Uterus (tissue), 4 donors: Measurements from ENCODE around the gene DHPS. TPM values are rescaled to one million over a fixed set of nuclear protein-coding genes. Genes with fewer than 3 reads are reported as not detected.
"Not testable (repeated sequence)": the region's sequence is repeated elsewhere in the genome, so short reads cannot be mapped to it uniquely, and the experiment has no call there.

Experiments
- DNase-seq, 2 donors: peaks; one replicate each; pipeline ENCODE4 v3.0.0-alpha.2; 2019 to 2020
- H3K27ac ChIP-seq, 2 donors: fragments of 200-600 bp; sonication (generic); 1 replicate in 1 of 2; 2 replicates in 1 of 2; pipeline ENCODE4 v1.5.1; 2016 to 2018
- H3K27me3 ChIP-seq, 2 donors: fragments of 200-600 bp; sonication (generic); one replicate each; pipeline ENCODE4 v1.5.1; 2018 to 2019; ENCODE audit warnings: control low read depth in 1 of 2
- H3K36me3 ChIP-seq, 2 donors: fragments of 200-600 bp; sonication (generic); one replicate each; pipeline ENCODE4 v1.5.1; 2019; ENCODE audit warnings: control low read depth in 1 of 2
- H3K4me1 ChIP-seq, 2 donors: fragments of 200-600 bp; sonication (generic); one replicate each; pipeline ENCODE4 v1.5.1; 2018 to 2019; ENCODE audit warnings: control low read depth in 1 of 2
- H3K4me3 ChIP-seq, 2 donors: fragments of 200-600 bp; sonication (generic); 1 replicate in 1 of 2; 2 replicates in 1 of 2; pipeline ENCODE4 v1.5.1; 2018 to 2019; ENCODE audit warnings: mild to moderate bottlenecking in 1 of 2
- H3K9me3 ChIP-seq, 2 donors: fragments of 200-600 bp; sonication (generic); one replicate each; pipeline ENCODE4 v1.5.1; 2019; ENCODE audit warnings: control low read depth in 1 of 2
- CTCF ChIP-seq, 4 experiments: fragments of 200-600 bp in 2 of 4; fragments of 450-650 bp in 2 of 4; sonication (generic) in 2 of 4; IDR thresholded peaks; one replicate each; pipeline ENCODE4 v1.5.1; 2016 to 2019; ENCODE audit warnings: antibody characterized with exemption in 4 of 4, mild to moderate bottlenecking in 2 of 4, moderate library complexity in 1 of 4
- POLR2A ChIP-seq, 2 donors: fragments of 450-650 bp; IDR thresholded peaks; one replicate each; pipeline ENCODE4 v1.6.1; 2016; ENCODE audit warnings: antibody characterized with exemption in 2 of 2, mild to moderate bottlenecking in 1 of 2, moderate library complexity in 1 of 2
- intact Hi-C: fragments of 100-400 bp; cut with DNase I; formaldehyde crosslinking; loops from one replicate; pipeline ENCODE4 v1.15.1; 2023; ENCODE audit warnings: low total_unique reads
- total RNA-seq, 4 donors: library from RNA; depleted of rRNA in 3 of 4; stranded (reverse); fragments of >200 nt in 3 of 4; gene quantifications; one replicate each; pipeline versions ENCODE4 v1.1.0 to v1.2.4, GENCODE V29; 2014 to 2023
- donor health status: DM: yes; HTN: yes; CAD: no.

DHPS gene
- total RNA-seq, 4 donors from 2014 or later: 70.9 to 125 (median 97.1) TPM

- H3K36me3 ChIP-seq: no peaks in the 10 kb centered on the region
- intact Hi-C loops: no loop called here
- H3K27ac ChIP-seq: no peak overlapping the region
- DNase-seq: no peak
- TF ChIP-seq CTCF (IDR thresholded peaks at IDR 0.05): no peak
- no peak for TF ChIP-seq POLR2A (IDR thresholded peaks at IDR 0.05)
- no peak overlapping the region for H3K4me3 ChIP-seq
- H3K9me3 ChIP-seq: no peaks in the 10 kb centered on the region
- no peaks in the 10 kb centered on the region for H3K27me3 ChIP-seq
- H3K4me1 ChIP-seq: no peaks in the 10 kb centered on the region
Observed at GRCh38 chr19:12680034-12680433, 1.6 kb downstream of the DHPS start.

DNA sequence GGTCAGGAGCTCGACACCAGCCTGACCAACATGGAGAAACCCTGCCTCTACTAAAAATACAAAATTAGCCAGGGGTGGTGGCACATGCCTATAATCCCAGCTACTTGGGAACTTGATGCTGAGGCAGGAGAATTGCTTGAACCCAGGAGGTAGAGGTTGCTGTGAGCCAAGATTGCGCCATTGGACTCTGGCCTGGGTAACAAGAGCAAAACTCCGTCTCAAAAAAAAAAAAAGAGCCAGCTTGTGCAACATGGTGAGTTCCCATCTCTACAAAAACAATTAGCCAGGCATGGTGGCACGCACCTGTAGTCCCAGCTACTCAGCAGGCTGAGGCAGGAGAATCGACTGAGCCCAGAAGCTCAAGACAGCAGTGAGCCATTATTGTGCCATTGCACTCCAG is 3.6 kb downstream of the DHPS start:
- H3K36me3 ChIP-seq, H3K4me3 ChIP-seq, DNase-seq, H3K9me3 ChIP-seq, H3K27ac ChIP-seq, H3K4me1 ChIP-seq, H3K27me3 ChIP-seq, intact Hi-C loops: not testable (repeated sequence)

GRCh38 chr19:12676928-12677327 is 4.8 kb downstream of the DHPS start:
- H3K36me3 ChIP-seq: no peaks in the 10 kb centered on the region
- intact Hi-C loops: no loop called here

GRCh38 chr19:12676384-12676792 is 5.3 kb downstream of the DHPS start:
- no peaks in the 10 kb centered on the region for H3K27me3 ChIP-seq
- no peak for TF ChIP-seq POLR2A (IDR thresholded peaks at IDR 0.05)
- TF ChIP-seq CTCF (IDR thresholded peaks at IDR 0.05): peak; percentile 69 to 73 (median 72)
- no peaks in the 10 kb centered on the region for H3K36me3 ChIP-seq
- DNase-seq: peak; percentile 74 to 78
- no peaks in the 10 kb centered on the region for H3K4me1 ChIP-seq
- intact Hi-C loops: no loop called here
- H3K4me3 ChIP-seq: no peak overlapping the region
- H3K27ac ChIP-seq: no peak overlapping the region
- H3K9me3 ChIP-seq: no peaks in the 10 kb centered on the region

More at GRCh38 chr19:12676928-12677327, 4.8 kb downstream of the DHPS start:
- no peak for DNase-seq
- H3K27ac ChIP-seq: no peak overlapping the region
- no peaks in the 10 kb centered on the region for H3K27me3 ChIP-seq
- H3K9me3 ChIP-seq: no peaks in the 10 kb centered on the region
- TF ChIP-seq POLR2A (IDR thresholded peaks at IDR 0.05) (no peak), CTCF (IDR thresholded peaks at IDR 0.05) (no peak)
- no peak overlapping the region for H3K4me3 ChIP-seq
- no peaks in the 10 kb centered on the region for H3K4me1 ChIP-seq

DNA sequence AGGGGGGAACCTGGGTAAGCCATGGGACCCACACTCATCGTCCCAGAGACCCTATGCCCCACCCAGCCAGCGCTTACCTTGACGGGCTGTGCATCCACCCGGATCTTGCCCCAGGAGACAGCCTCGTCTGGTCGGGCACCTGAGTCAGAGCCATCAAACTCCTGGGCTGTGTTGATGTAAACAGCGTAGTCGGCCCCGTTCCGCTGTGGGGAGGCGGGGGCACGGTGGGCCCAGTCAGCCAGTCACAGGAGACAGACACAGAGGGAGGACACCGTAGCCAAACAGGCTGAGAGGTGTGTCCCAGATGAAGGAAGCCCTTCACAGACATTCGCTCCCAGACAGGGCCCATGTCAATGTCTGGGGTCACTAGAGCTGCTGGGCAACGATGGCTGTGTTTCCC is 5.7 kb downstream of the DHPS start:
- Histone ChIP-seq H3K36me3 (no peaks in the 10 kb centered on the region), H3K27ac (no peak overlapping the region), H3K27me3 (no peaks in the 10 kb centered on the region), H3K4me1 (no peaks in the 10 kb centered on the region), H3K9me3 (no peaks in the 10 kb centered on the region), H3K4me3 (no peak overlapping the region)
- intact Hi-C loops: no loop called here
- TF ChIP-seq CTCF (IDR thresholded peaks at IDR 0.05): no peak
- no peak for TF ChIP-seq POLR2A (IDR thresholded peaks at IDR 0.05)
- no peak for DNase-seq

DNA sequence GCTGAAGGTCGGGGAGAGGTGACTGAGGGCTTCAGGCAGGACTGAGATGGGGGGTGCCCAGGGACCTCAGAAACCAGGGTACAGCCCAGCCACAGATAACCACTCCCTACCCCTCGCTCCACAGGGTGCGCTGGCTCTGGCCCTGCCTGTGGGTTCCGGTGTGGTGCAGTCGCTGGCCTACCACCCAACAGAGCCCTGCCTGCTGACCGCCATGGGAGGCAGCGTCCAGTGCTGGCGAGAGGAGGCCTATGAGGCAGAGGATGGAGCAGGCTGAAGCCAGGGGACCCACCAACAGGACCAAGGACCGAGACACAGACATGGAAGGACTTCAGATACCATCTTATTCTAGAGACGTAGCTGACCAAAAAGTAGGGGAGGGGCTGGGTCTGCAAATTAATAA is 6.3 kb downstream of the DHPS start:
- H3K27me3 ChIP-seq: no peaks in the 10 kb centered on the region
- intact Hi-C loops: no loop called here
- no peak overlapping the region for H3K27ac ChIP-seq
- H3K36me3 ChIP-seq: no peaks in the 10 kb centered on the region
- no peak for DNase-seq
- TF ChIP-seq CTCF (IDR thresholded peaks at IDR 0.05): no peak
- TF ChIP-seq POLR2A (IDR thresholded peaks at IDR 0.05): no peak
- no peaks in the 10 kb centered on the region for H3K9me3 ChIP-seq
- H3K4me3 ChIP-seq: no peak overlapping the region
- peaks cover 3 to 4% of the 10 kb centered on the region in 2 donors for H3K4me1 ChIP-seq
